GM19324 (cell line): ENCODE measurements around the gene OR1J4.
"Not testable (repeated sequence)": the region's sequence is repeated elsewhere in the genome, so short reads cannot be mapped to it uniquely, and the experiment has no call there.

Experiments
- ATAC-seq: cut with Tn5 transposase; IDR thresholded peaks from one replicate; pipeline ENCODE4 v1.9.1; 2021; ENCODE audit warnings: mild to moderate bottlenecking, moderate library complexity; ENCODE audit not compliant: unreplicated experiment, low FRiP score

Gene OR1J4

DNA sequence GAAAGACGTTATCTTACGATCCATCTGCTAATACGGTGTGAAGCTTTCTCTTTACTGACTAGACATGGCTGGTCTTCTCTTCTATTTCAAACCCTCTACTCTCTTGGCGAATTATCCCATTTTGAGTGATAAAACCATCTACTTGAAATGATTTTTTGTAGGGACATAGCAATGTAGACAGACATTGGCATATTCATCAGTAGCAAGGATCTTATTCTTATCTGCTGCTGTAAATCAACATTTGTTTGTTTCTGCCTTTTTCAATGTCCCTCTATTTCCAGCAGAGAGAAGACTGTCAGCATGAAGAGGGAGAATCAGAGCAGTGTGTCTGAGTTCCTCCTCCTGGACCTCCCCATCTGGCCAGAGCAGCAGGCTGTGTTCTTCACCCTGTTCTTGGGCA lies at the start of gene OR1J4:
Gene OR1J4, plus strand, starts transcription at position 301 of the 400 bp plus-strand sequence. Its CDS starts 0 bp downstream, at position 301.
- ATAC-seq: no peak

DNA sequence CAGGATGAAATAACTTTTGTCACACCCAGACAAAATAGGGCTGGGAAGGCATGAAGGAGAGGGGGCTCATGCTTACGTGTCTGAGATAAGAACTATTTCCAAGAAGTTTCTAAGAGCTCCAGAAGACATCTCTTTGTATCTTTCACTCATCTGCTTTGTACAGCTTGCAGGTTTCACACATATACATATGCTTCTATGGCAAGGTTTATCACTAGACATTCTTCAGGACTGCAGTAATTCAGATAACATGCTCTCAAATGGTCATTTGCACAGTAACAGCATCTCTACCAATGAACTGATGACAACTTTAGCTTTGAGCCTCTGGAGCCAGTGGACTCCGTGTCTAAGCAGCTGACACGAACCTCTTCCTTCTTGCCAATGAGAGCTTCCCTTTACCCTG lies 44.4 kb upstream of the OR1J4 start:
- ATAC-seq: no peak

- no peak for ATAC-seq
These were observed 43.2 kb upstream of the OR1J4 start for GRCh38 chr9:122475717-122476116.

DNA sequence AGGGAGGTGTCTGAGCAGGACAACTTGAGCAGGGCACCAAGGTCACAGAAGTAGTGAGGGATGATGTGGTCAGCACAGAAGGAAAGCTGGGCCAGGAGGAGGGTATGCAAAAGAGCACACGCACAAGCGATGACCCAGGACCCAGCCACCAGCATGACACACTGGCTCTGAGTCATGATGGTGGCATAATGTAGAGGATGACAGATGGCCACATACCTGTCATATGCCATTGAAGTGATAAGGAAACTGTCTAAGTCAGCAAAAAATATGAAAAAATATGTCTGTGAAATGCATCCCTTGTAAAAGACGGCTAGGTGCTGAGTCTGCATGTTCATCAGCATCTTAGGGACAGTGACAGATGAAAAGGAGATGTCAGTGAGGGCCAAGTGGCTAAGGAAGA lies 41.6 kb upstream of the OR1J4 start:
- no peak for ATAC-seq

GRCh38 chr9:122477826-122478225 lies 41.1 kb upstream of the OR1J4 start, which contains the start of gene OR1J1:
TSS of gene OR1J1 (minus strand) at chr9:122477926. CDS start at chr9:122477926, 0 bp downstream.
- ATAC-seq: no peak

DNA sequence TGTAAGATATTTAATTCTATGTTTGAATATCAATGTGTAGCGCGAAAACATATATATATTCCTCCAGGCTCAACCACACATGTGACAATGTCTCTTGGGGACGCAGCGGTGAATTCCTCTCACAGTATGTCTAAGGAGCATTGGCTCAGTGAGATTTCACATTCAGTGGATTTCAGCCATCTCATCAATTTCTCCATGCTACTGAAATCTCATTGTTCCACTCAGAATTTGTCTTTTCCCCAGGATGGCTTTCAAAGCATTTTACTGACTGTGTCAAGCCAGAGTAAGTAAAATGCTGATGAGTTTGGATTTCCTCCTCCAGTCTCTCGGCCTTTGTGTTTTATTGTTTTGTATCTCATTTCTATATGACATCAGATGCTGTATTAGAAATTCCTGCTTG lies 39.9 kb upstream of the OR1J4 start:
- ATAC-seq: no peak

GRCh38 chr9:122498883-122499288 lies 20.1 kb upstream of the OR1J4 start:
- peak; percentile 54 for ATAC-seq

- ATAC-seq: no peak
These were observed 12.0 kb upstream of the OR1J4 start for GRCh38 chr9:122506964-122507363.

DNA sequence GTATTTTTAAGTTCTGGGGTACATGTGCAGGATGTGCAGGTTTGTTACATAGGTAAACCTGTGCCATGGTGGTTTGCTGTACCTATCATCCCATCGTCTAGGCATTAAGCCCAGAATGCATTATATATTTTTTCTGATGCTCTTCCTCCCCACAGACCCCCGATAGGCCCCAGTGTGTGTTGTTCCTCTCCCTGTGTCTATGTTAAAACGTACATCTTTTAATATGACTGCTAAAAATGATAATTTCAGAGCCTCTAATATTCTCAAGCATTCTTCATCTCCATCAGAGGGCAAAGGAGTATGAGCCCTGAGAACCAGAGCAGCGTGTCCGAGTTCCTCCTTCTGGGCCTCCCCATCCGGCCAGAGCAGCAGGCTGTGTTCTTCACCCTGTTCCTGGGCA lies 8.4 kb upstream of the OR1J4 start, which contains the start of gene OR1J2:
Gene OR1J2, plus strand, starts transcription at position 301 of the 400 bp plus-strand sequence. Its CDS starts 0 bp downstream, at position 301.
- ATAC-seq: no peak

DNA sequence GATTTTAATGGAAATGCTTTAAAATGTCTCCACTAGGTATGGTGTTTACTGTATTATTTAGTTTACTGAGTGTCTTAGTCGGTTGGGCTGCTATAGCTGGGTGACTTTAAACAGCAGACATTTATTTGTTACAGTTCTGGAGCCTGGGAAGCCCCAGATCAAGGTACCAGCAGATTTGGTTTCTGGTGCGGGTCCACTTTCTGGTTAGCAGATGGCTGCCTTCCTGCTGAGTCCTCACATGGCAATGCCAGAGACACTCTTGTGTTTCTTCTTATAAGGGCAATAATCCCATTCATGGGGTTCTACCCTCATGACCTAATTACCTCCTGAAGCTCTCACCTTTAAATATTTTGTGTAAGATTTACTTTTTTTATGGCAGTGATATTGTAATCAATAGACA lies 715 bp upstream of the OR1J4 start:
- ATAC-seq: no peak

DNA sequence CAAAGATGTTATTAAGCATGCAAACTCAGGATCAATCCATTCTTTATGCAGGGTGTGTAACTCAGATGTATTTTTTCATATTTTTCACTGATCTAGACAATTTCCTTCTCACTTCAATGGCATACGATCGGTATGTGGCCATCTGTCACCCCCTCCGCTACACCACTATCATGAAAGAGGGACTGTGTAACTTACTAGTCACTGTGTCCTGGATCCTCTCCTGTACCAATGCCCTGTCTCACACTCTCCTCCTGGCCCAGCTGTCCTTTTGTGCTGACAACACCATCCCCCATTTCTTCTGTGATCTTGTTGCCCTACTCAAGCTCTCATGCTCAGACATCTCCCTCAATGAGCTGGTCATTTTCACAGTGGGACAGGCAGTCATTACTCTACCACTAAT lies 435 bp downstream of the OR1J4 start:
- ATAC-seq: no peak

DNA sequence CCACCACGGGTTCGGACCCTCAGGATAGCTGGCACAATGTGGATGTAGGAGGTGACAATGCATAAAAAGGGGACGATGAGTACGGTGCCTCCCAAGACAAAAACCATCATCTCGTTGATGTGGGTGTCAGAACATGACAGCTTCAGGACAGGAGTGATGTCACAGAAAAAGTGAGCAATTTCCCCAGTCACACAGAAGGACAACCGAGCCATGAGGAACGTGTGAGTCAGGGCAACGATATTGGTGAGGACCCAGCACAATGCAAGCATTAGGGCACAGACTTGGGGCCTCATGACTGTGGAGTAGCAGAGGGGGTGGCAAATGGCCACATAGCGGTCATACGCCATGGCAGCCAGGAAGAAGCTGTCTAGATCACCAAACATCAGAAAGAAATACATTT lies 7.7 kb downstream of the OR1J4 start:
- ATAC-seq: no peak

- no peak for ATAC-seq
These were observed 8.3 kb downstream of the OR1J4 start, which contains the start of gene OR1N1 for GRCh38 chr9:122527193-122527592. TSS of gene OR1N1 (minus strand) at chr9:122527293. CDS start at chr9:122527293, 0 bp downstream.

GRCh38 chr9:122531157-122531556 lies 12.2 kb downstream of the OR1J4 start:
- not testable (repeated sequence) for ATAC-seq

DNA sequence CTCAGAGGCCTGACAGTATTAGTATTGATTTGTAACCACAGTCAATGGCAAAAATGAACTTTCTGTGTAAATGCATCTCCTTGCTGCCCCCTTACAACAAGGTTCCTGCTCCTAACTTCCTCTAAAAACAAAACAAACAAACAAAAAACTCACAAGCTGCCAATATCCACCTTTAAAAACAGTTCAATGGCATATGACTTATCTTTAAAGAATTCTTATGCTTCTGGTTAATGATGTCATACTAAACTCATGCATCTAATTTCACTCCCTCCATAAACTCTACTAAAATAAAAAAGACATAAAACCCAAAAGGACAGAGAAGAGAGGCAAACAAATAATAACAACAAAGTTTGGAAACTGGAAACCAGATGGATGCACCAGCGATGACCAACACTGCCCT lies 17.2 kb downstream of the OR1J4 start:
- ATAC-seq: no peak

DNA sequence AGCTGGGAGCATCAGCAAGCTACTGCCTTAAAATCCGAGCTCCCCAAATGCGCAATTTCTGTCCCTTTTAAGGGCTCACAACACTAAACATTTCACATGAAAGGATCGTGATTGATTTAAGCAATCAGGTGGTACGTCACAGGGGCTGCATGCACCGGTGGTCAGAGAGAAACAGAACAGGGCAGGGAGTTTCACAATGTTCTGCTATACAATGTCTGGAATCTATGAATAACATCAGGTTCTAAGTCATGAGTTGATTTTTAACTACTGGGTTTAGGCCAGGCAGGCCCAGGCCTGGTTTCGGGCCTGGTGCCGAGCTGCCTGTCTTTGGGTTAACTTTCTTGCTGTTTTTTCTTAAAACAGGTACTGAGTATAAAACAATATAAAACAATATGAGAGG lies 18.1 kb downstream of the OR1J4 start:
- ATAC-seq: not testable (repeated sequence)

- ATAC-seq: no peak
These were observed 19.8 kb downstream of the OR1J4 start for GRCh38 chr9:122538757-122539156.

- ATAC-seq: no peak
These were observed 27.3 kb downstream of the OR1J4 start for GRCh38 chr9:122546196-122546595.

- ATAC-seq: no peak
These were observed 32.4 kb downstream of the OR1J4 start for GRCh38 chr9:122551371-122551770.

DNA sequence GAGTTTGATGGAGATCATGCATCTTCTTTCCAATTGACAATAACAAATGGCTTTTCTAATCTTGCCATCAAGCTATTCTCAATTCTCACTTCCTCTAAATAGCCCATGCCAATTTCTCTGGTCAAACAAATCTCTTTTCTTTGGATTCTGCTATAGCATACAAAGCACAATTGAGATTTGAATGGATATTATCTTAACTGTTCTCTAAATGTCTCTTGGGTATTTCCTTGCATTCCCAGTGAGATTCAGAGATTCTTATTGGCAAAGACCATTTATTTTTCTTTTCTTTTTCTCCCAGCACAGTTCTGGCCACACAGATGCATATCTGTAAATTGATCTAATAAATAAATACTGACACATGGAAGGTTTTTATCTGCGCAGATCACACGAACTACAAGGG lies 33.9 kb downstream of the OR1J4 start, which contains the start of gene OR1N2:
Gene OR1N2, plus strand, starts transcription at position 301 of the 400 bp plus-strand sequence. CDS start 100 bp downstream, outside the sequence.
- ATAC-seq: no peak

GRCh38 chr9:122561446-122561845 lies 42.5 kb downstream of the OR1J4 start:
- ATAC-seq: no peak

DNA sequence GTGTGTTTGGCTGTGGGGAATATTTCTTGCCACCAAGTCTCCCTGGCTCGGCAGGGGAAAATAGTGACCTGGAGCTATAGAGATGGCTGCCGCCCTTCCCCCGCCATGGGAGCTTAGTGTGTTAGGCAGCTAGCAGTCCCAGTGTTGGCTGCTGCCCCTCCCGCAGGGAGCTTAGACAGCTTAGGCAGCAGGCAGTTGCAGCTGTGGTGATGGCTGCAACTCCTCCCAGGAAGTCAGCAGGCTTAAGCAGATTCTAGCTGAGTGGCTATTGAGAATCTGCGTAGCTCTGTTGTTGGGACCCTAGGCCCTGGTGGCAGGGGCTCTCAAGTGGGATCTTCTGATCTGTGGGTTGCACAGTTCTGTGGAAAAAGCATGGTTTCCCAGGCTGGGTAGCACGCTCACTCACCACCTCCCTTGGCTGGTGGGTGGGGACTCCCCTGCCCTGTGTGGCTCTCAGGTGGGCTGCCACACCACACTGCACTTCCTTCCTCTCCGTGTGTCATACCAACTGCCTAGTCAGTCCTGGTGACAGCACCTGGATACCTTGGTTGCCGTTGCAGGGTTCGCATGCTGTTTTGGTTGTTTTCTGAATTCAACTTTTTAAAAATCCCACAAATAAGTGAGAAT lies 43.3 kb downstream of the OR1J4 start:
- no peak for ATAC-seq
